Measurements from ENCODE around the gene KLF1. TPM values are rescaled to one million over a fixed set of nuclear protein-coding genes. Genes with fewer than 3 reads are reported as not detected.
A peak's percentile ranks its signal among the peaks of the same experiment; 100 is the strongest.
"Not testable (repeated sequence)": the region's sequence is repeated elsewhere in the genome, so short reads cannot be mapped to it uniquely, and the experiment has no call there.

KLF1 gene
- total RNA-seq, 4 donors from 2014 or later, result not detected

GRCh38 chr19:12856653-12857052 lies 30.3 kb downstream of the KLF1 start:
- intact Hi-C loops (cut with DNase I; ENCODE audit: low total_unique reads), result no loop called here
- in situ Hi-C loops (cut with MboI; ENCODE audit: low sequenced_read_pairs in 4 of 4), result no loop called here
- ATAC-seq, result no peak

GRCh38 chr19:12847159-12848139 lies 39.6 kb downstream of the KLF1 start:
- H3K9me3 ChIP-seq, result no peaks in the 10 kb centered on the region
- ATAC-seq (peak; percentile 90 to 93), DNase-seq (peak; percentile 57 to 78)
- intact Hi-C loops (cut with DNase I; ENCODE audit: low total_unique reads) (loop anchor here (1.0 to 2.0 kb wide), 3 partner anchors 41 to 87 kb away; partner anchors contain the start of gene RNASEH2A), in situ Hi-C loops (cut with MboI; ENCODE audit: low sequenced_read_pairs in 4 of 4) (loop anchor here (5.0 to 10.0 kb wide), 3 partner anchors 80 to 90 kb away; no protein-coding TSS in a partner anchor)
- H3K36me3 ChIP-seq, result no peaks in the 10 kb centered on the region
- H3K27me3 ChIP-seq, result peaks cover 19 to 22% (median 19%) of the 10 kb centered on the region in 3 donors
- peak overlapping the region in 3 of 4 donors; percentile 23 to 39 (median 24) for H3K4me3 ChIP-seq
- H3K27ac ChIP-seq, result peak overlapping the region in 1 of 4 donors; percentile 28
- TF ChIP-seq, protein P1, sequence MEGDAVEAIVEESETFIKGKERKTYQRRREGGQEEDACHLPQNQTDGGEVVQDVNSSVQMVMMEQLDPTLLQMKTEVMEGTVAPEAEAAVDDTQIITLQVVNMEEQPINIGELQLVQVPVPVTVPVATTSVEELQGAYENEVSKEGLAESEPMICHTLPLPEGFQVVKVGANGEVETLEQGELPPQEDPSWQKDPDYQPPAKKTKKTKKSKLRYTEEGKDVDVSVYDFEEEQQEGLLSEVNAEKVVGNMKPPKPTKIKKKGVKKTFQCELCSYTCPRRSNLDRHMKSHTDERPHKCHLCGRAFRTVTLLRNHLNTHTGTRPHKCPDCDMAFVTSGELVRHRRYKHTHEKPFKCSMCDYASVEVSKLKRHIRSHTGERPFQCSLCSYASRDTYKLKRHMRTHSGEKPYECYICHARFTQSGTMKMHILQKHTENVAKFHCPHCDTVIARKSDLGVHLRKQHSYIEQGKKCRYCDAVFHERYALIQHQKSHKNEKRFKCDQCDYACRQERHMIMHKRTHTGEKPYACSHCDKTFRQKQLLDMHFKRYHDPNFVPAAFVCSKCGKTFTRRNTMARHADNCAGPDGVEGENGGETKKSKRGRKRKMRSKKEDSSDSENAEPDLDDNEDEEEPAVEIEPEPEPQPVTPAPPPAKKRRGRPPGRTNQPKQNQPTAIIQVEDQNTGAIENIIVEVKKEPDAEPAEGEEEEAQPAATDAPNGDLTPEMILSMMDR (IDR thresholded peaks at IDR 0.05 in 4 of 5, conservative IDR thresholded peaks at IDR 0.05 in 1 of 5), result peak; percentile 95 to 99 (median 98)
- no peak for TF ChIP-seq POLR2A (IDR thresholded peaks at IDR 0.05)
- H3K4me1 ChIP-seq, result peaks cover 5 to 6% of the 10 kb centered on the region in 2 donors

More at GRCh38 chr19:12856653-12857052, 30.3 kb downstream of the KLF1 start:
- no peaks in the 10 kb centered on the region for H3K4me1 ChIP-seq
- TF ChIP-seq, protein P1 (IDR thresholded peaks at IDR 0.05 in 4 of 5, conservative IDR thresholded peaks at IDR 0.05 in 1 of 5), result no peak
- no peak for TF ChIP-seq POLR2A (IDR thresholded peaks at IDR 0.05)
- no peak for DNase-seq
- H3K9me3 ChIP-seq, result no peaks in the 10 kb centered on the region
- no peak overlapping the region for H3K4me3 ChIP-seq
- no peaks in the 10 kb centered on the region for H3K27me3 ChIP-seq
- no peaks in the 10 kb centered on the region for H3K36me3 ChIP-seq
- H3K27ac ChIP-seq, result no peak overlapping the region

GRCh38 chr19:12846613-12847012 lies 40.4 kb downstream of the KLF1 start:
- not testable (repeated sequence) for H3K4me3 ChIP-seq, H3K9me3 ChIP-seq, H3K27ac ChIP-seq, H3K4me1 ChIP-seq, DNase-seq, H3K36me3 ChIP-seq, ATAC-seq
- in situ Hi-C loops (cut with MboI; ENCODE audit: low sequenced_read_pairs in 4 of 4), result loop anchor here (5.0 to 10.0 kb wide), 3 partner anchors 79 to 89 kb away; no protein-coding TSS in a partner anchor
- intact Hi-C loops (cut with DNase I; ENCODE audit: low total_unique reads), result loop anchor here (1.0 to 2.0 kb wide), 3 partner anchors 40 to 86 kb away; partner anchors contain the start of gene RNASEH2A
- H3K27me3 ChIP-seq, result peaks cover 26 to 30% (median 27%) of the 10 kb centered on the region in 3 donors

DNA sequence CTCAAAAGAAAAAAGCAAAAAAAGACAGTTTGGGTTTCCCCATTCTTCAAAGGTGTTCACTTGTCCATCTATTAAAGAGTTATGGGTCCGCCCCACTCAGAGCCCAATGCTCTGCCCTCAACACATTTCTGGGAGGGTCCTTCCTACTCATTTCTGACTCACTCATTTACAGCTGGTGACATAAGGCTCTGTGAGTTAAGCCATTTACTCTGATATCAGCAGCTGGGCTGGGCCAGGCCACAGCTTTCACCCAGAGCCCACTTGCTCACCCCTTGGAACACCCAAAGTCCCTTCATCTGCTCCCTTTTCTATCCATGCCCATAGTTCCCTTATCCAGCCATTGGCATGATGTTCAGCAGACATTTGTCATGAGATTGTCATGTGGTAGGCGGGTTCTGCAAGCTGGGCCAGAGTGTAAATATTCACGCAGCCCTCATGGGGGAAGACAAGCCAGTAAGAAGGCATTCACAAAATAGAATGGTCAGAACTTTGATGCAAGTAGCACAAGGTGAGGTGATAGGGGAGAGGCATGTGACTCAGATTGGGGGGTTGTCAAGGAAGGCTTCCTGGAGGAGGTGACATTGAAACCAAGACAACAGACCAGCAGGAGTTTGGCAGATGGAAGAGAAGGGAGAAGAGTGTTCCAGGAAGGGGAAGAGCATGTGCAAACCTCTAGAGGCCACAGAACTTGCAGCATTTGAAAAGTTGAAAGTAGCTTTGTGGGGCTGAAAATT lies 42.8 kb downstream of the KLF1 start:
- intact Hi-C loops (cut with DNase I; ENCODE audit: low total_unique reads), result no loop called here

More for the DNA sequence above, 42.8 kb downstream of the KLF1 start:
- no peak overlapping the region for H3K27ac ChIP-seq
- no peak overlapping the region for H3K4me3 ChIP-seq
- no peak for ATAC-seq
- H3K9me3 ChIP-seq, result no peaks in the 10 kb centered on the region
- H3K27me3 ChIP-seq, result peaks cover 51 to 54% (median 52%) of the 10 kb centered on the region in 3 donors
- no peak for TF ChIP-seq POLR2A (IDR thresholded peaks at IDR 0.05)
- TF ChIP-seq, protein P1 (IDR thresholded peaks at IDR 0.05 in 4 of 5, conservative IDR thresholded peaks at IDR 0.05 in 1 of 5), result no peak
- H3K36me3 ChIP-seq, result no peaks in the 10 kb centered on the region
- in situ Hi-C loops (cut with MboI; ENCODE audit: low sequenced_read_pairs in 4 of 4), result loop anchor here in 2 of 4 donors (10.0 kb wide), 1 partner anchor 79 kb away; no protein-coding TSS in a partner anchor
- no peak for DNase-seq
- peaks cover 5 to 6% of the 10 kb centered on the region in 2 donors for H3K4me1 ChIP-seq
